IMR-90 (cell line): ENCODE data around the gene ZCCHC14. TPM values are rescaled to one million over a fixed set of nuclear protein-coding genes. Genes with fewer than 3 reads are reported as not detected.

ENCODE experiments used
- ATAC-seq: fragments of 200-7000 bp; cut with Tn5 transposase; 2 replicates; pipeline ENCODE4 v1.9.1; 2020; ENCODE audit warnings: low read depth, mild to moderate bottlenecking, moderate library complexity
- BruUV-seq: library from RNA; stranded (reverse); fragments of 400-500 nt; replicated peaks from 2 replicates; lab custom pipeline; 2021; lab: Mats Ljungman, UMichigan
- CTCF ChIA-PET: fragments of 300-600 bp; formaldehyde crosslinking; extraction: SDS; loops from one replicate; lab custom pipeline; 2021; ENCODE audit warnings: antibody characterized with exemption; lab: Yijun Ruan, JAX
- POLR2A ChIA-PET: fragments of 300-600 bp; sonication (Branson Sonifier 250); formaldehyde crosslinking; loops from one replicate; lab custom pipeline; 2022; ENCODE audit warnings: antibody characterized with exemption; ENCODE audit not compliant: unreplicated experiment; lab: Charles Lee
- DNase-seq: peaks from one replicate; pipeline ENCODE4 v3.0.0; 2013
- H2AFZ ChIP-seq: replicated peaks from 2 replicates; pipeline ENCODE3; 2013; ENCODE audit warnings: low read length, mild to moderate bottlenecking; ENCODE audit not compliant: poor library complexity
- H2AK5ac ChIP-seq: 2 replicates; pipeline ENCODE4 v1.6.1; 2013; ENCODE audit warnings: low read depth, low read length, inconsistent platforms
- H2AK9ac ChIP-seq: replicated peaks from 2 replicates; pipeline ENCODE3; 2013; ENCODE audit warnings: mild to moderate bottlenecking, low read depth, low read length, moderate library complexity; ENCODE audit not compliant: poor library complexity
- H2BK120ac ChIP-seq: 2 replicates; pipeline ENCODE4 v1.6.1; 2013; ENCODE audit warnings: low read depth, low read length, inconsistent platforms
- H2BK15ac ChIP-seq: 3 replicates; pipeline ENCODE4 v1.6.1; 2013; ENCODE audit warnings: low read depth, low read length, inconsistent platforms
- H2BK20ac ChIP-seq: 2 replicates; pipeline ENCODE4 v1.6.1; 2013; ENCODE audit warnings: low read depth, mild to moderate bottlenecking, inconsistent platforms, low read length, moderate library complexity
- H2BK5ac ChIP-seq: 2 replicates; pipeline ENCODE4 v1.6.1; 2013; ENCODE audit warnings: mild to moderate bottlenecking, low read depth, low read length, inconsistent platforms; ENCODE audit not compliant: poor library complexity, severe bottlenecking
- H3K14ac ChIP-seq: replicated peaks from 2 replicates; pipeline ENCODE4 v1.6.1; 2013; ENCODE audit warnings: low read depth, low read length, inconsistent platforms
- H3K18ac ChIP-seq: 2 replicates; pipeline ENCODE4 v1.6.1; 2013; ENCODE audit warnings: low read depth, low read length, control low read depth
- H3K23ac ChIP-seq: 2 replicates; pipeline ENCODE4 v1.6.1; 2013; ENCODE audit warnings: low read depth, low read length, inconsistent platforms
- H3K27ac ChIP-seq: 2 replicates; pipeline ENCODE4 v1.5.1; 2013; ENCODE audit warnings: mild to moderate bottlenecking, control low read depth, low read length; ENCODE audit not compliant: insufficient read depth
- H3K27me3 ChIP-seq: 2 replicates; pipeline ENCODE4 v1.6.1; 2013; ENCODE audit warnings: low read length; ENCODE audit not compliant: control insufficient read depth, insufficient read depth
- H3K36me3 ChIP-seq: 2 replicates; pipeline ENCODE4 v1.6.1; 2013; ENCODE audit warnings: low read length, mixed read lengths; ENCODE audit not compliant: control insufficient read depth, insufficient read depth
- H3K4ac ChIP-seq: 2 replicates; pipeline ENCODE4 v1.6.1; 2013; ENCODE audit warnings: low read depth, low read length, inconsistent platforms
- H3K4me1 ChIP-seq: 2 replicates; pipeline ENCODE4 v1.6.1; 2013; ENCODE audit warnings: low read length, mixed read lengths; ENCODE audit not compliant: control insufficient read depth, insufficient read depth
- H3K4me2 ChIP-seq: 2 replicates; pipeline ENCODE4 v1.6.1; 2013; ENCODE audit warnings: low read depth, mild to moderate bottlenecking, control low read depth, low read length, moderate library complexity
- H3K4me3 ChIP-seq: 2 replicates; pipeline ENCODE4 v1.5.1; 2013; ENCODE audit warnings: low read depth, mild to moderate bottlenecking, control low read depth, low read length, moderate library complexity; ENCODE audit not compliant: insufficient read depth
- H3K56ac ChIP-seq: 2 replicates; pipeline ENCODE4 v1.6.1; 2013; ENCODE audit warnings: low read length, inconsistent platforms; ENCODE audit not compliant: insufficient read depth; ENCODE audit errors: extremely low read depth
- H3K79me1 ChIP-seq, 2 experiments: 2 replicates each; pipeline ENCODE4 v1.6.1; 2013; ENCODE audit warnings: low read length in 2 of 2, inconsistent platforms in 1 of 2, low read depth in 1 of 2
- H3K9ac ChIP-seq: 2 replicates; pipeline ENCODE4 v1.6.1; 2013; ENCODE audit warnings: low read depth, low read length, control low read depth
- H3K9me1 ChIP-seq: 2 replicates; pipeline ENCODE4 v1.6.1; 2013; ENCODE audit warnings: low read length, inconsistent platforms; ENCODE audit not compliant: insufficient read depth
- H3K9me3 ChIP-seq: 2 replicates; pipeline ENCODE4 v1.6.1; 2013; ENCODE audit warnings: low read length; ENCODE audit not compliant: control insufficient read depth, insufficient read depth
- H4K20me1 ChIP-seq: 2 replicates; pipeline ENCODE4 v1.6.1; 2013; ENCODE audit warnings: low read length, inconsistent platforms; ENCODE audit not compliant: insufficient read depth
- H4K5ac ChIP-seq: 2 replicates; pipeline ENCODE4 v1.6.1; 2013; ENCODE audit warnings: mild to moderate bottlenecking, low read depth, low read length, control low read depth
- H4K8ac ChIP-seq, 2 experiments: 2 replicates each; pipeline ENCODE4 v1.6.1; 2013; ENCODE audit warnings: low read depth in 2 of 2, low read length in 2 of 2, control low read depth in 1 of 2, inconsistent platforms in 1 of 2
- H4K91ac ChIP-seq: 2 replicates; pipeline ENCODE4 v1.6.1; 2013; ENCODE audit warnings: low read depth, low read length, inconsistent platforms; ENCODE audit not compliant: insufficient read depth
- FOS ChIP-seq: fragments of 150-350 bp; IDR thresholded peaks from 2 replicates; pipeline ENCODE4 v1.6.1; 2016; ENCODE audit warnings: low read depth, low read length
- MAFK ChIP-seq: IDR thresholded peaks from 2 replicates; pipeline ENCODE4 v1.6.1; 2012; ENCODE audit warnings: low read depth, low read length, improper control_type of control experiment
- SMC3 ChIP-seq: fragments of 150-350 bp; IDR thresholded peaks from 2 replicates; pipeline ENCODE4 v1.6.1; 2016; ENCODE audit warnings: low read depth, mild to moderate bottlenecking, antibody characterized with exemption, low read length, moderate library complexity
- WGBS, 2 experiments: methylation state at CpG; one replicate each; pipeline versions ENCODE4 v1.1.5 to v1.1.7; 2013; ENCODE audit warnings: missing lambda C conversion rate in 2 of 2; ENCODE audit not compliant: insufficient read length in 1 of 2; ENCODE audit errors: extremely low coverage in 2 of 2; 5-methylcytosine and 5-hydroxymethylcytosine counted together
- dilution Hi-C: fragments of 300-500 bp; cut with HindIII; formaldehyde crosslinking; loops from one replicate; pipeline ENCODE4 v1.14.3; 2018; ENCODE audit warnings: low sequenced_read_pairs; ENCODE audit not compliant: unreplicated experiment
- in situ Hi-C: fragments of 300-500 bp; cut with MboI; formaldehyde crosslinking; loops from 3 replicates; pipeline ENCODE4 v1.14.3; 2019; ENCODE audit warnings: low sequenced_read_pairs, inconsistent platforms, mixed read lengths
- intact Hi-C: fragments of 100-400 bp; cut with micrococcal nuclease; formaldehyde crosslinking; loops from 2 replicates; pipeline ENCODE4 v1.10.0; 2022
- polyA plus RNA-seq, 3 experiments: library from polyadenylated mRNA; depleted of rRNA; stranded (reverse); fragments of >200 nt; gene quantifications; 2 replicates each; pipeline ENCODE4 v1.2.3, GENCODE V29; 2012; ENCODE audit warnings: low replicate concordance in 1 of 3
- total RNA-seq: library from RNA; depleted of rRNA; stranded (reverse); fragments of >200 nt; gene quantifications from 2 replicates; pipeline ENCODE4 v1.2.3, GENCODE V29; 2012

Gene ZCCHC14
- total and polyA plus RNA-seq, 2 of the 4 experiments (the other 2 are of a cell fraction) = 2.5 to 5.3 TPM

DNA sequence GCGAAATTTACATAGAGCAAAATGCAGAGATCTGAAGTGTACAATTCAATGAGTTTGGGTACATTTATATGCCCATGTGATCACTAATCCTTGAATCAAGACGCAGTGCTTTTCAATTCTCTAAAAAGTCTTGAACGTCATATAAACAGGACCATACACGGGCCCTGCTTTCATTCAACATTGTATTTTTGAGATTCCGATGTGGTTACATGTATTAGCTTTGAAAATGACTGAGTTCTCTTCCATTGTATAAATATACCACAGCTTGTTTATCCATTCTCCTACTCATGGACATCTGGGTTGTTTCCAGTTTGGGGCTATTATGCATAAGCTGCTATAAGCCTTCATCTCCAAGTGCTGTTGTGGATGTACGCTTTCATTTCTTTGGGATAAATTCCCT, 45.5 kb downstream of the ZCCHC14 start (continued):
- TF ChIP-seq SMC3 = no peak

DNA sequence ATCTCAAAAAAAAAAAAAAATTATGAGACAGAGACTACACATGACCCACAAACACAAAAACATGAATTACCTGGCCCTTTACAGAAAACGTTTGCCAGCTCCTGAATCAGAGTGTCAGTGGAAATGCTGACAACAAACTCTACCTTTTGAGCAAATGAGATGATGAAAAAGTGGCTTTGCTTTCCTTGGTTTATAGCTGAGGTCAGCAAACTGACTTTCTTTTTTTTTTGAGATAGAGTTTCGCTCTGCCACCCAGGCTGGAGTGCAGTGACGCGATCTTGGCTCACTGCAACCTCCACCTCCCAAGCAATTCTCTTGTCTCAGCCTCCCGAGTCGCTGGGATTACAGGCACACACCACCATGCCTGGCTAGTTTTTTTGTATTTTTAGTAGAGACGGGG, 46.3 kb downstream of the ZCCHC14 start:
- peak overlapping the region; percentile 94; the same call in 1 of the 2 replicates for H3K27ac ChIP-seq

More for the DNA sequence above, 46.3 kb downstream of the ZCCHC14 start:
- peak overlapping the region; percentile 91; the same call in 1 of the 2 replicates for H2BK120ac ChIP-seq
- H4K8ac ChIP-seq = peak overlapping the region in 1 of 2 experiments; percentile 59; a peak in 1 of 4 replicates
- no peak overlapping the region; the same call in 1 of the 2 replicates for H3K14ac ChIP-seq
- no peak overlapping the region; the same call in 1 of the 2 replicates for H4K5ac ChIP-seq
- intact Hi-C loops = loop anchor here (5.0 kb wide), 1 partner anchor 46 kb away; the partner anchor contains the start of gene ZCCHC14
- ATAC-seq = no peak
- no peak for TF ChIP-seq FOS
- TF ChIP-seq MAFK = peak; percentile 90
- peaks cover 17% of the 10 kb centered on the region for H3K9me1 ChIP-seq
- H4K91ac ChIP-seq = peak overlapping the region; percentile 20; the same call in 1 of the 2 replicates
- H3K9ac ChIP-seq = no peak overlapping the region
- no peak overlapping the region for H2AFZ ChIP-seq
- 100% methylated on average over 1 of the region's 7 CpGs; no CpG with 5 or more reads in 1 of the 2 experiments for WGBS, 2 experiments
- peak overlapping the region; percentile 81 for H3K4ac ChIP-seq
- peak overlapping the region; percentile 74 for H2AK5ac ChIP-seq
- in situ Hi-C loops = no loop called here
- H3K9me3 ChIP-seq = no peaks in the 10 kb centered on the region
- peak overlapping the region; percentile 87 for H2BK5ac ChIP-seq
- H2AK9ac ChIP-seq = no peak overlapping the region
- DNase-seq = no peak
- peaks cover 12% of the 10 kb centered on the region; the same call in 1 of the 2 replicates for H4K20me1 ChIP-seq
- peaks cover 26 to 78% of the 10 kb centered on the region in 2 experiments for H3K79me1 ChIP-seq
- peak overlapping the region; percentile 54; the same call in 1 of the 2 replicates for H3K18ac ChIP-seq
- H2BK20ac ChIP-seq = peak overlapping the region; percentile 79; the same call in 1 of the 2 replicates
- CTCF ChIA-PET = interaction anchor here (0.6 to 1.1 kb wide), 2 partner anchors 17 to 125 kb away, joined by 3 to 5 read pairs; no protein-coding TSS in a partner anchor
- dilution Hi-C loops = no loop called here
- no peaks in the 10 kb centered on the region for H3K27me3 ChIP-seq
- H3K56ac ChIP-seq = no peak overlapping the region
- H2BK15ac ChIP-seq = peak overlapping the region; percentile 21; the same call in 1 of the 3 replicates
- H3K4me1 ChIP-seq = peaks cover 23% of the 10 kb centered on the region
- peaks cover 7% of the 10 kb centered on the region for H3K36me3 ChIP-seq
- POLR2A ChIA-PET = no interaction called here
- H3K4me2 ChIP-seq = no peak overlapping the region
- BruUV-seq = no TSS peak
- no peak overlapping the region for H3K23ac ChIP-seq
- no peak overlapping the region for H3K4me3 ChIP-seq
